ENCODE data around the gene ANXA11.

ANXA11 gene

DNA sequence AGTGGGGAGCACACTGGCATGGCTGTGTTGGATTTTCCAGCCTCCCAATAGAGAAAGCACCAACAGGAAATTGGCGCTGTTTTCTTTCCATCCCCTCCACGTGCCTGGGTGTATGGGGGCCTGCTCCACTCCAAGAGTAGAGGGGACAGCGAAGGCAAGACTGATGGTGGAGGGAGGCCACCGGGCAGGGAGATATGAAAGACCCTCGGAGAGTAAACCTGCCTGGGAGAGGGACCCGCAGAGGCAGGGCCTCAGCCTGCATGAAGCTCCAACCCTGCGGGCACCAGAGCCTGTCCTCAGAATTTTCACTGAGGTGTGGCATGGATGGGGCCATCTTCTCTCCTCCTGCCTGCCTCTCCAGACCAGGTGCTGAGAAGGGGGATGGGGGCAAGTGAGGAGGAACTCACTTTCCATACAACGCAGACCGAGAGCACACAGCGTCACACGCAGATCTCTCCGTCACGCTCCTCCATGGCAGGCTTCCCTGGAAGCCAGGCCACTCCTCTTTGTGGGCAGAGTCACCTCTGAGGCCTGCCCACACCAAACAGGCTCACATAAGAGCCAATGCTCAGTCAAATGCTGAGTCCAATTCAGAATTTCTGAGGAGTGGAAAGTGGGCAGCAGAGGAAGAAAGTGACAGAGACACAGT is 18.8 kb downstream of the ANXA11 start:
- DNase-seq (ENCODE audit: low read depth): no peak
- no peak overlapping the region for H3K4me3 ChIP-seq (ENCODE audit: low read length)
- TF ChIP-seq, protein P1, sequence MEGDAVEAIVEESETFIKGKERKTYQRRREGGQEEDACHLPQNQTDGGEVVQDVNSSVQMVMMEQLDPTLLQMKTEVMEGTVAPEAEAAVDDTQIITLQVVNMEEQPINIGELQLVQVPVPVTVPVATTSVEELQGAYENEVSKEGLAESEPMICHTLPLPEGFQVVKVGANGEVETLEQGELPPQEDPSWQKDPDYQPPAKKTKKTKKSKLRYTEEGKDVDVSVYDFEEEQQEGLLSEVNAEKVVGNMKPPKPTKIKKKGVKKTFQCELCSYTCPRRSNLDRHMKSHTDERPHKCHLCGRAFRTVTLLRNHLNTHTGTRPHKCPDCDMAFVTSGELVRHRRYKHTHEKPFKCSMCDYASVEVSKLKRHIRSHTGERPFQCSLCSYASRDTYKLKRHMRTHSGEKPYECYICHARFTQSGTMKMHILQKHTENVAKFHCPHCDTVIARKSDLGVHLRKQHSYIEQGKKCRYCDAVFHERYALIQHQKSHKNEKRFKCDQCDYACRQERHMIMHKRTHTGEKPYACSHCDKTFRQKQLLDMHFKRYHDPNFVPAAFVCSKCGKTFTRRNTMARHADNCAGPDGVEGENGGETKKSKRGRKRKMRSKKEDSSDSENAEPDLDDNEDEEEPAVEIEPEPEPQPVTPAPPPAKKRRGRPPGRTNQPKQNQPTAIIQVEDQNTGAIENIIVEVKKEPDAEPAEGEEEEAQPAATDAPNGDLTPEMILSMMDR (conservative IDR thresholded peaks at IDR 0.05; ENCODE audit: low read depth, low read length): no peak

DNA sequence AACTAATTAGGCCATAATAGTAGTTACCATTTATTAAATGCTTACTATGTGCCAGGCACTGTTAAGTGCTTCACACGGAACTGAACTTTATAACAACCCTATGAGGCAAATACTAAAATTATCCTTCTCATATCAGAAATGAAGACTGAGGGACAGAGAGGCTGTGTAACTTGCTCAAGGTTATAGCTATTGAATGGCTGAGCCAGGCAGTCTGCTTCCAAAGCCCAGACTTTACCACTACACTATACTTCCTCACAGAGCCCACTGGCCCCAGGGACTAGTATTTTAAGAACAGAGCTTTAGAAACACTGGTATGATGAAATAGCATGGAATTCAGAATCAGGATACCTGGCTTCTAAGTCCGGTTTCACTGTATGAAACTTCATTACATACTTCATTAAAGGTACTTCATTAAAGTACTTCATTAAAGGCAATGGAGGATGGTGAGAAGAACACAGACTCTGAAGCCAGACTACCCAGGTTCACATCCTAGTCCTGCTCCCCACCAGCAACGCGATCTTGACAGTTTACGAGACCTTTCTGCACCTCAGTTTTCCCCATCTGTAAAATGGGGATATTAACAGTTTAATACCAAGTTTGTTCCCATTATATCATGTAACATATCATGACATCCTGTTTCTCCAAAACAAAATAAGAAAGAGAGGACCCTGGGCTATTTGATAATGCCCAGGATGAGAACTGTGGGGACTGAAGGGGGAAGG is 19.6 kb downstream of the ANXA11 start:
- no peak overlapping the region for H3K4me3 ChIP-seq (ENCODE audit: low read length)
- DNase-seq (ENCODE audit: low read depth): no peak
- TF ChIP-seq, protein P1 (conservative IDR thresholded peaks at IDR 0.05; ENCODE audit: low read depth, low read length): no peak

DNA sequence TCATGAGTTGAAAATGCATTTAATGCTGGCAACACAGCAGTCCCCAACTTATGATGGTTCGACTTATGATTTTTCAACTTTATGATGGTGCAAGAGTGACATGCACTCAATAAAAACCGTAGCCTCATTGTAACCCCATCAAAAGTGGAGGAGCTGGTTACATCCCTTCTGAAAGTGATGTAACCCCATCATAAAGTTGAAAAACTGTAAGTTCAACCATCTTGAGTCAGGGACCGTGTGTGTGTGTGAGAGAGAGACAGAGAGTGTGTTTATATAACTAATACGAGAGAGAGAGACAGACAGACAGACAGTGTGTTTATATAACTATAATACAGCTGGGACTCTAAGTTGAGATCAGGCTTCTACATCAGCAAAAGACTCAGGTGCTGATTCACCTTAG is 21.0 kb downstream of the ANXA11 start:
- TF ChIP-seq, protein P1 (conservative IDR thresholded peaks at IDR 0.05; ENCODE audit: low read depth, low read length): no peak
- no peak overlapping the region for H3K4me3 ChIP-seq (ENCODE audit: low read length)
- DNase-seq (ENCODE audit: low read depth): no peak

DNA sequence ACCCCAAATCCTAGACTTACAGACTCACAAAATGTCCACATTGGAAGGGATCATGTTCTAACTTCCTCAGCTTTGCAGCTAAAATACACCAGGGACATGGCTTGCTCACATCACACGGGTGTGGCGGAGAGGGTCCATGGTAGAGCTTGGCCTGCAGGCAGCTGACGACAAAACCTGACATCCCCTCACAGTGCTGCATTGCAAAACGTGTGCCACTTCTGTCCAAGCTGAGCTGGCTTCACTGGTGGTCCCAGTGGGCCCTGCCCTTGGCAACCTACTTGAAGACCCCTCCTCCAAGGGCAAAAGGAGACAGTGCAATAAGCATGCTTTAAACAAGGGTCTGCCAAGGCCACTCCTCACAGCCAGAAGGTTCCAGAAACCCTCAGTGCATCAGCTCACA is 21.9 kb downstream of the ANXA11 start:
- TF ChIP-seq, protein P1 (conservative IDR thresholded peaks at IDR 0.05; ENCODE audit: low read depth, low read length): no peak
- H3K4me3 ChIP-seq (ENCODE audit: low read length): no peak overlapping the region

DNA sequence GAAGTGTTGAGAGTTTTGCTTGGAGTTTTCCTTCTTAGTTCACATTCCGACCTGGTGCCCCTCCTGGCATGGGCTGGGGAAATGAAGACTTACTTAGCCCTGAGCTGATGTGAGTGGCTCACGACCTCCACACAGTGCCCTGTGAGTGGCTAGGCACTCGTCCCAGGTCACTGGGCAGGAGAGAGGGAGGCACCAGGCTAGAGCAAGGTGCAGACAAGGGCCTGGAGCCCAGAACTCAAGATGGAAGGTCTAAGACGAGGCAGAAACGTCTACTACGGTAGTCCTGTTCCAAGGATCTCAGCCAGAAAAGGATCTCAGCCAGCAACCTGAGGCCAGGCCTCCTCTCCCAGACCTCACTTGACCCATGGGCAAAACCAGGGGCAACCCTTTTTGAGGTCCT is 22.4 kb downstream of the ANXA11 start:
- TF ChIP-seq, protein P1 (conservative IDR thresholded peaks at IDR 0.05; ENCODE audit: low read depth, low read length): no peak
- no peak overlapping the region for H3K4me3 ChIP-seq (ENCODE audit: low read length)
- no peak for DNase-seq (ENCODE audit: low read depth)

More for the DNA sequence above, 21.9 kb downstream of the ANXA11 start:
- DNase-seq (ENCODE audit: low read depth): no peak

DNA sequence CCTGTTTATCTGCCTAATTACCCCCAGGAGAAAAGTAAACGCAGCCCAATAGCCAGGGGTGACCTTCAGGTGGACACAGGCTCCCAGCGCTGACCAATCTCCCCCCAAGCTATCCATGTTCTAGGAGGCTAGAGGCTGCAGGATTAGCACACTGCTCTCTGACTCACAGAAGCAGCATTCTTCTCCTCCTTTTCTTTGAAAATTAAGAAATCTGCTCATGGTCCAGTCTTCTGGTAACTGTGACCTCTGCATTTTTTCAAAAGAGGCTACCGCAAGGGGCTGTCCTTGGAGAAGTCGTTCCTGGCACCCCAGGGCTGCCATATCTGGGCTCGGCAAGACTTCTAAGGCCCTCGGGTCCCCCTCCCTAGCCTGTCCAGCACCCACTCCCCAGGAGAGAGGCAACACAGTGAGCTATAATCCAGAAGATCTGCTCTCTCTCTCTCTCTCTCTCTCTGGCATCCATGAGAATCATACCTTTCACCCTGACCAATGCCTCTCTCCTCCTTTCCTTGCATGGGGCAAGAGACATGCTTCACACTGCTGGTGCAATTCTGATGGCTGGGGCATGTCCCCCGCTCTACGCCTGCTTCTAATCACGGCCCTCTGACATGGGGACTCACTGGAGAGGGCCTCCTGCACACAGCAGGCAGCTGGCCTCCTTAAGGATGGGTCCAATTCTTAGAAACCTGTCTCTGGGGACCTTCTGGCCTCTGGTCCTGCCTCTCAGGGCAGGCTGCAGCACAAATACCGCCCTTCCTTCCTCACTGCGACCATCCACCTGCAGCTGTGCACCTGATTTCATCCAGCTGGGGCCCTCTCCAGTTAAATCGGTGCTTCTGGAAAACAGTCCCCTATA is 27.3 kb downstream of the ANXA11 start:
- TF ChIP-seq, protein P1 (conservative IDR thresholded peaks at IDR 0.05; ENCODE audit: low read depth, low read length): no peak
- DNase-seq (ENCODE audit: low read depth): no peak
- H3K4me3 ChIP-seq (ENCODE audit: low read length): no peak overlapping the region
